Measurements from ENCODE around the gene PCCB. TPM values are rescaled to one million over a fixed set of nuclear protein-coding genes. Genes with fewer than 3 reads are reported as not detected.

Gene PCCB
- total and polyA plus RNA-seq, 7 experiments from 2014 or later: 13.6 to 30.9 (median 19.3) TPM

DNA sequence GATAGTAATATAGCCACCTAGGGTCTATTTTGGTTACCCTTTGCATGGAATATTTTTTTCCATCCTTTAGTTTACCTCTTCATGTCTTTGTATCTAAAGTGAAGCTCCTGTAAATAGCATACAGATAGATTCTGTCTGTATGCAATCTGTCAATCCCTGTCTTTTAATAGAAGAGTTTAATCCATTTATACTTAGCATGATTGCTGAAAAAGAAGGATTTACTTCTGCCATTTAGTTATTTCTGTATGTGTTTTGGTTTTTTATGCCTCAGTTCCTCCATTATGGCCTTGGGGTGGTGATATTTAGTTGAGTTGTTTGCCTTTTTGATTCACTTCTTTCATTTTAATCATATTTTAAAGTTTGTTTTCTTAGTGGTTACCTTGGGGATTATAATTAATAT is 29.0 kb downstream of the PCCB start:
- Mint-ChIP-seq H3K4me1 (peaks cover 3 to 29% (median 16%) of the 10 kb centered on the region in 7 donors), H3K36me3 (peaks cover 34 to 83% (median 66%) of the 10 kb centered on the region in 5 donors), H3K9me3 (peaks cover 4 to 39% (median 24%) of the 10 kb centered on the region in 11 donors), H3K4me3 (no peak overlapping the region), H3K27me3 (no peaks in the 10 kb centered on the region), H3K27ac (peak overlapping the region in 2 of 9 donors; percentile 19 to 32)
- intact Hi-C loops (cut with micrococcal nuclease): no loop called here
- Histone ChIP-seq H3K27me3 (ENCODE audit: control insufficient read depth in 2 of 2, insufficient read depth in 2 of 2, low read length in 2 of 2) (no peaks in the 10 kb centered on the region), H3K4me1 (ENCODE audit: control insufficient read depth in 2 of 2, insufficient read depth in 2 of 2, low read length in 2 of 2) (peaks cover 0 to 6% of the 10 kb centered on the region in 2 donors), H3K4me3 (ENCODE audit: low read length) (no peak overlapping the region), H3K27ac (ENCODE audit: low read depth, low read length) (no peak overlapping the region), H3K9me3 (ENCODE audit: control insufficient read depth in 2 of 3, low read length in 3 of 3) (peaks cover 0 to 8% (median 0%) of the 10 kb centered on the region in 3 experiments), H3K36me3 (ENCODE audit: control insufficient read depth in 2 of 3, insufficient read depth in 3 of 3, low read length in 3 of 3) (peaks cover 0 to 43% (median 0%) of the 10 kb centered on the region in 3 experiments)
- ATAC-seq (no peak), DNase-seq (no peak)
- ChIA-PET POLR2A (no interaction called here), CTCF (no interaction called here)

DNA sequence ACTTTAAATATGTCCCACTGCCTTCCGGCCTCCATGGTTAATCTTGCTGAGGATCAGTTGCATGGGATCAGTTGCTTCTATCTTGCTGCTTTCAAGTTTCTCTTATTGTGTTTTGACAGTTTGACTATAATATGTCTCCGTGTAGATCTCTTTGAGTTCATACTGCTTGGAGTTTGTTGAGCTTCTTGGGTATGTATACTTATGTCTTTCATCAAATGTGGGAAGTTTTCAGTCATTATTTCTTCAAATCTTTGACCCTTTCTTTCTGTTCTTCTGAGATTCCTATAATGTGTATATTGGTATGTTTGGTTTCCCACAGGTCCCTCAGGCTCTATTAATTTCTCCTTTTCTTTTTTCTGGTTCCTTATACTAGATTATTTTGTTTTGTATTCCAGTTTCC is 30.8 kb downstream of the PCCB start:
- POLR2A ChIA-PET: no interaction called here
- Histone ChIP-seq H3K4me3 (ENCODE audit: low read length) (no peak overlapping the region), H3K4me1 (ENCODE audit: control insufficient read depth in 2 of 2, insufficient read depth in 2 of 2, low read length in 2 of 2) (peaks cover 0 to 6% of the 10 kb centered on the region in 2 donors), H3K27me3 (ENCODE audit: control insufficient read depth in 2 of 2, insufficient read depth in 2 of 2, low read length in 2 of 2) (no peaks in the 10 kb centered on the region), H3K9me3 (ENCODE audit: control insufficient read depth in 2 of 3, low read length in 3 of 3) (peaks cover 0 to 8% (median 0%) of the 10 kb centered on the region in 3 experiments), H3K36me3 (ENCODE audit: control insufficient read depth in 2 of 3, insufficient read depth in 3 of 3, low read length in 3 of 3) (peaks cover 0 to 58% (median 0%) of the 10 kb centered on the region in 3 experiments), H3K27ac (ENCODE audit: low read depth, low read length) (no peak overlapping the region)
- no peaks in the 10 kb centered on the region for H3K27me3 Mint-ChIP-seq
- ATAC-seq: no peak
- CTCF ChIA-PET: no interaction called here
- H3K36me3 Mint-ChIP-seq: peaks cover 40 to 84% (median 65%) of the 10 kb centered on the region in 5 donors
- peaks cover 1 to 23% (median 9%) of the 10 kb centered on the region in 7 donors for H3K4me1 Mint-ChIP-seq
- intact Hi-C loops (cut with micrococcal nuclease): no loop called here
- H3K9me3 Mint-ChIP-seq: peaks cover 4 to 39% (median 24%) of the 10 kb centered on the region in 11 donors
- no peak for DNase-seq
- peak overlapping the region in 2 of 10 donors; percentile 7 to 18 for H3K4me3 Mint-ChIP-seq
- H3K27ac Mint-ChIP-seq: peak overlapping the region in 1 of 9 donors; percentile 2

DNA sequence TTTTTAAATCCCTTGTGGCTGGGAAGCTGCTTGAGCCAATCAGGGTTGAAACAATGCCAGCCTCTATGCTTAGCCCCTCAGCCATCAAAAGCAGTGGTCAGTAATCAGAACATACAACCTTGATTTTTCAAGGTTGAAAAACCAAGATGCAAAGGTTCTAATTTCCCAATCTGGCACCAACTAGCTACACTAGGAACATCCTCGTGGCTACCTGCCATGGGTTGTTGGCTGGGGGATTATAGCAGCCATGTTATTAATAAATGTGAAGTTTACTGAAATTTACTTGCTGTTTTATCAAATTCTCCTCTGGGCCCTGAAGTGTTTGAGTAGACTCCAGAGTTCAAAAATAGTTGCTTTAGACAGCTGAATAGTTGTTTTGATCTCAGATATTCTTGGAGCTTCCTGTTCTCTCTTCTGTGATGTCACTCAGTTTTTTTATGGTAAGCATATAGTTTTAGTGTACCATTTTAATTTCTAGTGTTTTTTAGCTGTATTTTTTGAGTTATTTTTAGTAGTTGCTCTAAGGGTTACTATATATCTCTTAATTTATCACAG is 31.9 kb downstream of the PCCB start:
- Mint-ChIP-seq H3K4me3 (peak overlapping the region in 1 of 10 donors; percentile 31), H3K9me3 (peaks cover 4 to 39% (median 24%) of the 10 kb centered on the region in 11 donors), H3K27ac (peak overlapping the region in 2 of 9 donors; percentile 45 to 63), H3K27me3 (no peaks in the 10 kb centered on the region), H3K36me3 (peaks cover 37 to 85% (median 69%) of the 10 kb centered on the region in 5 donors), H3K4me1 (peaks cover 1 to 23% (median 9%) of the 10 kb centered on the region in 7 donors)
- ChIA-PET POLR2A (interaction anchor here (0.6 kb wide), 1 partner anchor 107 kb away, joined by 3 read pairs; no protein-coding TSS in a partner anchor), CTCF (interaction anchor here (0.5 to 1.0 kb wide), 3 partner anchors 29 to 452 kb away, joined by 3 to 4 read pairs (median 4); no protein-coding TSS in a partner anchor)
- peaks cover 0 to 6% of the 10 kb centered on the region in 2 donors for H3K4me1 ChIP-seq (ENCODE audit: control insufficient read depth in 2 of 2, insufficient read depth in 2 of 2, low read length in 2 of 2)
- H3K4me3 ChIP-seq (ENCODE audit: low read length): no peak overlapping the region
- intact Hi-C loops (cut with micrococcal nuclease): no loop called here
- H3K9me3 ChIP-seq (ENCODE audit: control insufficient read depth in 2 of 3, low read length in 3 of 3): peaks cover 0 to 8% (median 0%) of the 10 kb centered on the region in 3 experiments
- H3K27ac ChIP-seq (ENCODE audit: low read depth, low read length): no peak overlapping the region
- H3K36me3 ChIP-seq (ENCODE audit: control insufficient read depth in 2 of 3, insufficient read depth in 3 of 3, low read length in 3 of 3): peaks cover 0 to 48% (median 0%) of the 10 kb centered on the region in 3 experiments
- ATAC-seq: no peak
- no peaks in the 10 kb centered on the region for H3K27me3 ChIP-seq (ENCODE audit: control insufficient read depth in 2 of 2, insufficient read depth in 2 of 2, low read length in 2 of 2)
- peak in 4 of 9 donors; percentile 11 to 32 (median 14) for DNase-seq

DNA sequence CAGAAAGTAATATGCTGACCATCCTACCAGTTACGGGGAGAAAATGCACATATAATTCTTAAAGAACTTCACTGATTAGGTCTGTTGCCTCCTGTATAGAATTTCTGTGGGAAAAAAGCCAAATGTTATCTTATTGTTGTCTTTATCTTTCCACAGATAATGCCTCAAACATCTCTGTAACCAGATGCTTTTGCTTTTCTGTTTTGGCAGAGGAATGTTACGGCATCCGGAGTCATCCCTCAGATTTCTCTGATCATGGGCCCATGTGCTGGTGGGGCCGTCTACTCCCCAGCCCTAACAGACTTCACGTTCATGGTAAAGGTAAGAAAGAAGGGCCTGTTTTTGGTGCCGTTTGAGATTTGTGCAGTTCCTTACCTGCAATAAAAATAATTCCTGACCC is 33.5 kb downstream of the PCCB start:
- Mint-ChIP-seq H3K27me3 (no peaks in the 10 kb centered on the region), H3K36me3 (peaks cover 33 to 80% (median 67%) of the 10 kb centered on the region in 5 donors), H3K4me3 (no peak overlapping the region), H3K4me1 (peaks cover 0 to 23% (median 9%) of the 10 kb centered on the region in 7 donors), H3K9me3 (peaks cover 4 to 32% (median 17%) of the 10 kb centered on the region in 11 donors), H3K27ac (no peak overlapping the region)
- DNase-seq (no peak), ATAC-seq (no peak)
- ChIA-PET CTCF (no interaction called here), POLR2A (no interaction called here)
- Histone ChIP-seq H3K4me1 (ENCODE audit: control insufficient read depth in 2 of 2, insufficient read depth in 2 of 2, low read length in 2 of 2) (peaks cover 0 to 6% of the 10 kb centered on the region in 2 donors), H3K36me3 (ENCODE audit: control insufficient read depth in 2 of 3, insufficient read depth in 3 of 3, low read length in 3 of 3) (peaks cover 0 to 36% (median 0%) of the 10 kb centered on the region in 3 experiments), H3K27ac (ENCODE audit: low read depth, low read length) (no peak overlapping the region), H3K27me3 (ENCODE audit: control insufficient read depth in 2 of 2, insufficient read depth in 2 of 2, low read length in 2 of 2) (no peaks in the 10 kb centered on the region), H3K4me3 (ENCODE audit: low read length) (no peak overlapping the region), H3K9me3 (ENCODE audit: control insufficient read depth in 2 of 3, low read length in 3 of 3) (peaks cover 0 to 8% (median 0%) of the 10 kb centered on the region in 3 experiments)
- intact Hi-C loops (cut with micrococcal nuclease): no loop called here

DNA sequence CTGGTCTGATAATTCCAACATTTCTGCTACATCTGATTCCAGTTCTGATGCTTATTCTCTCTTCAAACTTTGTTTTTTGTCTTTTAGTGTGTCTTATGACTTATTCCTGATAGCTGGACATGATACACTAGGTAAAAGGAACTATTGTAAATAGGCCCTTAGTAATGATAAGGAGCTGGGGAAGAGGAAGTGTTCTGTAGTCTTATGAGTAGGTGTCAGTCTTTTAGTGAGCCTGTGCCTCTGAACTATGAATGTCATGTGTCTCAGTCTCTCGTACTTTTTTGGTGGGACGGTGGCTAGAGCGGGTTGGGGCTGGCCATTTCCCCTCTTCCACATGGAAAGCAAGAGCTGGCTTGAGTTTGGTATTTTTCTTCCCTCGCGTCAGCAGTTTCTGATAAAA is 41.2 kb downstream of the PCCB start:
- Histone ChIP-seq H3K4me3 (ENCODE audit: low read length) (no peak overlapping the region), H3K27ac (ENCODE audit: low read depth, low read length) (no peak overlapping the region), H3K9me3 (ENCODE audit: control insufficient read depth in 2 of 3, low read length in 3 of 3) (no peaks in the 10 kb centered on the region), H3K27me3 (ENCODE audit: control insufficient read depth in 2 of 2, insufficient read depth in 2 of 2, low read length in 2 of 2) (no peaks in the 10 kb centered on the region), H3K4me1 (ENCODE audit: control insufficient read depth in 2 of 2, insufficient read depth in 2 of 2, low read length in 2 of 2) (no peaks in the 10 kb centered on the region), H3K36me3 (ENCODE audit: control insufficient read depth in 2 of 3, insufficient read depth in 3 of 3, low read length in 3 of 3) (peaks cover 0 to 30% (median 0%) of the 10 kb centered on the region in 3 experiments)
- DNase-seq (no peak), ATAC-seq (no peak)
- Mint-ChIP-seq H3K9me3 (no peaks in the 10 kb centered on the region), H3K36me3 (peaks cover 14 to 74% (median 43%) of the 10 kb centered on the region in 5 donors), H3K4me3 (no peak overlapping the region), H3K27me3 (no peaks in the 10 kb centered on the region), H3K27ac (no peak overlapping the region), H3K4me1 (peaks cover 0 to 7% (median 5%) of the 10 kb centered on the region in 7 donors)
- ChIA-PET CTCF (no interaction called here), POLR2A (no interaction called here)
- intact Hi-C loops (cut with micrococcal nuclease): no loop called here

DNA sequence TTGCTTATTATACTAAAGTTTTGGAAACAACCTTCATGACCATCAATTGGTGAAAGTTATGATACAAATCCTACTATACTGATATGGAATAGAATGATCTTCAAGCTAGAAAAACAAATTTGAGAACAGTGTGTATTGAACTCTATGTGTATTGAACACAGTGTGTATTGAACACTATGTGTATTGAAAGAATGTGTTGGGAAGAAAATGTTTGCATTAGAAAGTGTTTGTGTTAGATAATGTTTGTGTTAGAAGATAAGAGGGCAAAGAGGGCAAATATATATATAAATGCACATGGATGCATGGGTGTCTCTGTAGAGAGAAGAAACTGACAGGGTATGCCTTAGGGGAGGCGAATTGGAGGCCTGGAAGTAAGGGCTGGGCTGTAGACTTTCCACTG is 42.4 kb downstream of the PCCB start:
- DNase-seq: no peak
- Histone ChIP-seq H3K36me3 (ENCODE audit: control insufficient read depth in 2 of 3, insufficient read depth in 3 of 3, low read length in 3 of 3) (peaks cover 0 to 35% (median 0%) of the 10 kb centered on the region in 3 experiments), H3K4me3 (ENCODE audit: low read length) (no peak overlapping the region), H3K4me1 (ENCODE audit: control insufficient read depth in 2 of 2, insufficient read depth in 2 of 2, low read length in 2 of 2) (no peaks in the 10 kb centered on the region), H3K27ac (ENCODE audit: low read depth, low read length) (no peak overlapping the region), H3K9me3 (ENCODE audit: control insufficient read depth in 2 of 3, low read length in 3 of 3) (no peaks in the 10 kb centered on the region), H3K27me3 (ENCODE audit: control insufficient read depth in 2 of 2, insufficient read depth in 2 of 2, low read length in 2 of 2) (no peaks in the 10 kb centered on the region)
- peaks cover 11 to 72% (median 43%) of the 10 kb centered on the region in 5 donors for H3K36me3 Mint-ChIP-seq
- no peaks in the 10 kb centered on the region for H3K9me3 Mint-ChIP-seq
- H3K4me1 Mint-ChIP-seq: peaks cover 0 to 7% (median 5%) of the 10 kb centered on the region in 7 donors
- CTCF ChIA-PET: no interaction called here
- ATAC-seq: no peak
- H3K4me3 Mint-ChIP-seq: no peak overlapping the region
- POLR2A ChIA-PET: no interaction called here
- intact Hi-C loops (cut with micrococcal nuclease): no loop called here
- no peaks in the 10 kb centered on the region for H3K27me3 Mint-ChIP-seq
- peak overlapping the region in 1 of 9 donors; percentile 5 for H3K27ac Mint-ChIP-seq
